Activated T-cell treated with anti-CD3 and anti-CD28 coated beads, Interleukin-2, amount 50 U/mL, for 1 hour (primary cell): ENCODE measurements around the gene EFCAB6.

Experiments used
- DNase-seq: peaks from one replicate; pipeline ENCODE4 v3.0.0-alpha.2; 2020

EFCAB6 gene

GRCh38 chr22:43569111-43569510, 243.0 kb downstream of the EFCAB6 start:
- DNase-seq: no peak

- DNase-seq: no peak
Measured at GRCh38 chr22:43567691-43568324, 244.3 kb downstream of the EFCAB6 start.

- no peak for DNase-seq
Measured at GRCh38 chr22:43566561-43567332, 245.4 kb downstream of the EFCAB6 start.

DNA sequence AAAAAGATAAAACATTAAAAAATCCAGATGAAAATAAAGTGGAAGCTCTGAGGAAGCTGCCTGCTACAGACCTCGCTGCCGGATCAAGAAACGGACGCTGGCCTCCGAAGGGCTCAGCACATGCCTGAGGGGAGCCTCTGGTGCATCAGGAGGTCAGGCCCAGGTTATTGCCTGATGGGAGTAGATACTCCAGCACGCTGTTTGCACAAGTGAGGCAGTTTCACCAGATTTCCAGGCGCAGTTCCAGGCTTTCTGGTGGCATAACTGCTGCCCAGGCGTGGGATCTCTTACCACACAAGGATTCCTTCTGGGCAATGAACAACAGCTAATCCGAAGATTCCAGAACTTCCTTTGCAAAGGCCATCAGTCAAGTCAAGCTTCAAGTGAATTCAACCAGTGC, 246.1 kb downstream of the EFCAB6 start:
- no peak for DNase-seq

DNA sequence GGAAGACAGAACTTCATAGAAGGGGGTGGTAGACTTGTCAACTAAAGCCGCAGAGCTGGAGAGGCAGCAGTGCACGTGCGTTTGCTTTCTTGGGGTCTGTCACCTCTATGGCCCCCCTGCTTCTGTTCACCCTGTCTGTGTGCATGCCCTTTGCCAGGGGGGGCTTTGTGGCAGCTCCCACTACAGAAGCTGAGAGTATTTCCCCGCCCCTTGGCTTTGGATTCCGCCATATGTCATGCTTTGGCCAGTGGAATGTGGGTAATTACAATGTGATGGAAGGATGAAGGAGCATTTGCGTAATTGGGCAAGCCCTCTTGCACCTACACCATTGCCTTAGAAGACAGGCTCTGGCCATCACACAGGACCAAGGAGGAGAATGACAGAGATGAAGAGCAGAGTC, 247.2 kb downstream of the EFCAB6 start:
- no peak for DNase-seq

DNA sequence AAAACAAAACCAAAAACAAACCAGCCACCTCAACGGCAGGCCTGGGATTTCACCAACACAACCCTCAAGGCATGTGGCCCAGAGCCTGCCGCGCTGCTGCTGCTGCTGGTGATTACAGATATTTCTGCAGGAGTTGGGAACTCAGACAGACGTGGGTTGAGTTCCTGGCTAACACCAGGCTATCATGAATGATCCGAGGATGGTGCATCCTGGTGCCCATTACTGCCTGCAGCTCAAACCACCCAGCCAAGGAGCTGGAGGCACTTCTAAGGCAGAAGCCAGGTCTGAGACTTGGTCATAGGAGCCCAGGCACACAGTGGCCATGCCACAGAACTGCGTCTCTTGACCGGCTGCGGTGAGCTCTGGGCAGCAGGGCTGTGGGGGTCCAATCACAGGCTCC, 248.5 kb downstream of the EFCAB6 start:
- DNase-seq: no peak

DNA sequence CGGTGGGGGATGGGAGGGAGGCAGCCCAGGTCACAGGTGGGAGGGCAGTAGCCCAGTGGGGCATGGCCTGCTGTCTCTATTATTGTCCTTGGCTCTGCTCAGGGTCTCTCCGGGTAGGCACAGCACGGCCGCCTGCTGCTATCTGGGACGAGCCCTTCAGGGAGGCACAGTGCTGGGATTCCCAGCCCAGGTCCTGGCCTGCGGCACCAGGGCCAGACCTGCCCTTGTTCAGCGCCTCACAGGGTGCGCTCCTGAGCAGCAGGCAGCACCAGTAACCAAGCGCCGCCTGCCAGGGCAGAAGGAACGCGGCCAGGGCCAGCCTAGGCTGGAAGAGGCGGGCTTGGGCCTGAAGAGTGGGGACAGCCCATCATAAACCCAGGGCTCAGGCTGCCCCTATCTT, 249.3 kb downstream of the EFCAB6 start:
- DNase-seq: no peak

DNA sequence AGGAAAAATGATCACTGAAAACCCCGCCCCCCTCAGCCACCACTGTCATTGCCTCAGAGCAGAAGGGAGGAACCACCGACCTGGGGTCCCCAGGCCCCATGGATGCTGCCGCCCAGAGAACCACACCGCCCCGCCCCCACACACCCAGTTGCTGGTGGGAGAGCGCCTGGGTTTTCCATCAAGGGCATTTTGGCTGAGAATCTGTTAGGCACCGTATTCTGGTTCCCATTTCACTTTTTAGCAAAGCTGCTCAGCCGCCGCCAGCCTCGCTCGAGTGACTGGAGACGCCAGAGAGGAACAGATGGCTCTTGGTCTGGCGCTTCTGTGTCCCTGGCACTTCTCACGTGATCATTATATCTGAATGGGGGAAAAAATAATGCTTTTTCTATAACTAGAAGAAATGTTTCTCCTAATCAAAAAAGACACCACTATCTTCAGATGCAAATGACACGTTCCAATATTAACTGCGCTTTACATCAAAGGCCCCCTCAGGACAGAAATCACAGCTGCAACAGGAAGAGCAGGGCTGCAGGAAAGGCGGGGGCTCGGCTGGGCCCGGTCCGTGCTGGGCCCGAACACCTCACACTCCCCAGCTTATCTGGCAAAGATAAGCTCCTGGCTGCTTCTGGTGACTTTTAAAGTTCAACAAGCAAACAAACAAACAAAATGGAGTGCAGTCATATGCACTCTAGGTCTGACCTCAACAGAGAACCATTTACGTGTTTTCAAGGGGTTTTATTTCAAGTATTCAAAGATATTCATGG, 250.5 kb downstream of the EFCAB6 start:
- DNase-seq: no peak

DNA sequence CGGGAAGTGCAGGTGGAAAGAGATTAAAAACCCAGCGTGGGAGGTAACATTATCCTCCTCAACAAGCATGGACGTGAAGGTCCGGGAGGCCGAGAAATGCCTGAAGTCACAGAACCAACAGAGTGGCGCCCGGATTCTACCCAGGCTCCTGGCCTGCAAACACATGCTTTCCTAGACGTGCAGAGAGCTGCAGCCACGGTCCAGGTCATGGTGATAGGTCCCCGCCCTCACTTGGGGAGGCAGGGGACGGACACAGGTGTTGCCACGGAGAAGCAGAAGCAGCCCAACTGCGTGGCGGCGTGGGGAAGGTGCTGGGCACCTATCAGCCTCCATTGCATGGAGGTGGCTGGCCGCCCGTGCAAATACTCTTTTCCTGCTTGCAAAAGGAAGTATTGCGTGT, 251.5 kb downstream of the EFCAB6 start:
- no peak for DNase-seq

DNA sequence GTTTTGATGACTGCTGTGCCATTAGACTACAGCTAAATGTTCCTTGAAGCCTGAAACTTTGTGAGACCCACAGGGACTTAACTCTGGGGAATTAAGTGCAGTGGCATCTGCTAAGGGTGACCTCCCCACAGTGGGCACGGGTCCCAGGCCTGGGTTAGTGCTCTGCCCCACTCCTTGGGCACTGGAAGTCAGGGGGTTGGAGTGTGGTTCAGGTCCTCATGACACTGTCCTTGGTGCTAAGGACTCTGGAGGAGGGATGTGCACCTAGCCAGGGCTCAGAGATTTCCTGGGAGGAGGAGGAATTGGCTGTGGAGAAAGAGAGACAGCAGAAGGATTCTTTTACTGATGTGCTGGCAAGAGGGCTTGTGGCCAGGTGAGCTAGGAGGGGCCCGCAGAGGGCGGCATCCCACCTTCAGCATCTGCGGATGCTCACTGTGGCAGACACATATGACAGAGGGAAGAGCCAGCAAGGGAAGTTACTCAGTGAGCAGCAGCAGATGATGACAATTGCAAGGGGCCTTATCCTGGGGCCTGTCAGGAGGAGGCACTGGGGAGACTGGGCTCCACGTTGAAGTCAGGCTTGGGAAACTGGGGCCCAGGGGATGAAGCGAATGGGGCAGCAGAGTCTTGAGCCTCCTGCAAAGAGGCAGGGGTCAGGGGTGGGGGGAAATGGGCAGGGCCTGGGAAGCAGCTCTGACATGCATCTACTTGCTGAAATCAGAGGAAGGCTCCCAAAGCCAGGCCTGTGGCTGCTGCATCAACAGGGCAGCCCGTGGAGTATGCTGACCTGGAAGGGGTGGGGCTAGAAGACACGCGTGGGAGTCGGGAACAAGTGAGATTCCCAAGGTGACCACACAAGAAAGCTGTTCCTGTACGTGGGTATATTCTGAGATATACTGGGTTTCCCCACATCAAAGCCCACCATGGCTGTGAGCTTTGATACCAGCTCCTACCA, 256.3 kb downstream of the EFCAB6 start:
- no peak for DNase-seq

DNA sequence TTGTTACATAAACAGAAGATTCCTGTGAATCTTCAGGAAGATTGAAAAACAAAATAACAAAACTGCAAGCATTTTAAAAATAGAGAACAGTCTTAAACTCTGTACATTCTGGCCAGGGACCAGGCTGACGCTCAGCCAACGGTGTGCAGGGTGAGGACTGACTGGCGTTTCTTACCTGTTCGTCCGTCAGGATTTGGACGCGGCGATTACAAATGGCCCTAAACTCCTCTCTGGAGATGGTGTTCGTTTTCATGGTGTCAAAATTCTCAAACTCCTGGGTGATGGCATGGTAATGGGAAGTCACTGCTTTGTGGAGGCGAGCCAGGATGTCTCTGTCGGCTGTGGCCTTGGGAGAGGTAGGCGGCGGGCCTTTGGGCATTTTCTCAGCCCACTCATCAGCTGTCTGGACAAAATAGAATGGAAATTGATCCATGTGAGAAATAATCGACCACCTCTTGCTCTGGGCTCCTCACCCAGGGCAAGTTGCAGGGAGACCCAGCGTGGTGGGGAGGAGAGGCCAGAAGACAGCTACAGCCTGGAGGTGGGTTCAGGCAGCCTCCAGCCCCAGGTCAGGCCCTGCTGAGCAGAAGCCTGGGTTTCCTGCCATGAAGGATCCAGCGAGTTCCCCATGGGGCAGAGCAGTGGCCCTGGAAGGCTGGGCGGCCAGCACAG, 257.3 kb downstream of the EFCAB6 start:
- DNase-seq: no peak

DNA sequence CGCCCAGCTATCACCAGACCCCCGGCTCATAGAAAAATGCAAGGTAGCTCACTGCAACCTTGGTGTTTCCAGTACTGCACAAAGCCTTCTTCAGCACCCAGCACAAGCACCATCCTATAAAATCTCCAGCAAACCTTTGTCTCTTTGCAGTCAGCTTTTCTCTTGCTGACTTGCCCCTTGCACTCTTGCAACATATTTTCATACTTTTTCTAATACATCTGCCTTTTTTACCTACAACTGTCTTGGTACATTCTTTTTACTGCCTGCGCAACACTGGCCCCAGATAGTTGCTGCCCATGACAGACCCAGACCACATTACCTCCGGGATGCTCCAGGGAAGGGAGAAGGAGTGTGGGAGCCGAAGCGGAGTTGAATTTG, 257.9 kb downstream of the EFCAB6 start:
- DNase-seq: no peak

DNA sequence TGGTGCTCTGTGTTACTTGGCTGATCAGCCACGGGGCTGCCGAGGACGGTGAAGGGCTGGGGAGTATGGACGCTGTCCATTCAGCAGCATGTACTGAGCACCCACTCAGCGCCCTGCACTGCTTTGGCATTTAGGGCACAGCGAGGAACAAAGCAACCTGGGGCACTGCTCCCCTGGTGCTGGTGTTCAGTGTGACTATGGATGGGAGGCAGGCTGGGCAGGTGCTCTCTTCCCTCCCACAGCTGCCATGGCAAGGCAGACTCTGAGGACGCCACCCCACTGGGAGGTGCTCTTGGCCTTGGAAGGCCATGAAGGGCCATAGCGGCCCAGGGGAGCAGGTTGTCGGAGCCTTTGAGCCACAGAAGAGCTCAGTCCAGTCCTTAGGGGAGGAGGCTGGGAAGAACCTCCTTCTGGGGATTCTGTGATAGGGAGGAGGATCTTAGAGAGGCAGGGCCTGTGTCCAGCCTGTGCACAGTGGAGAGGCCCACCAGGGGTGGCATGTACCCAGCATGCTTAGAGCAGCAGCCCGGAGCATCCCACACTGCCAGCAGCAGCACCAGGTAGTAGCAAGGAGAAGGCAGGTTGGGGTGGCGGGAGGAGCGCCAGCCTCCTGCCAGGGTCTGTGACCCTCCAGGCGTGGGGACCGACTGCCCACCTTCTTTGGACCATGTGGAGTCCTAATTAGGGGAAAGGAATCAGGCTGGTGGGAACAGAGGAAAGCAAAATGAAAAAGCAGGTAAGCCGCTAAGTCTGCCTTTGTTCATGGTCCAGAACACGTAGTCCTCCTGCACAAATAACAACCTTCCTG, 258.4 kb downstream of the EFCAB6 start:
- no peak for DNase-seq

DNA sequence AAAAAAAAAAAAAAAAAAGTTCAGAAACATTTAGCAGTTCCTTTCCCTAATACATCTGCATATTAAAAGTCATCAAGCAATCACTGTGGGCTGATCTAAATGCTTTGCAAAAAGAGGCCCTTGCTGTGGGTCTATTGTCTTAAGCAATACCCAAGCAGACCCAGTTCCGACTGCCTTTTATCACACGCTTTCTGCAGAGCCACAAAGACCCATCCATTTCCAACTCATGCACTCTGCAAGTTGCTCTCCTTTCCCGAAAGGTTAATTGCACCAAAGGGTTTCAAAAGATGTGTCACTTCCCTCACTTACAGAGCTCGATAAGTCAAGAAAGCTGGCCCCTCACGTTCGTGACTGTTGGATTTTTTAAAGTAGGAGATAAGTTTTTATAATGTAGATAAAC, 261.4 kb downstream of the EFCAB6 start:
- DNase-seq: no peak

DNA sequence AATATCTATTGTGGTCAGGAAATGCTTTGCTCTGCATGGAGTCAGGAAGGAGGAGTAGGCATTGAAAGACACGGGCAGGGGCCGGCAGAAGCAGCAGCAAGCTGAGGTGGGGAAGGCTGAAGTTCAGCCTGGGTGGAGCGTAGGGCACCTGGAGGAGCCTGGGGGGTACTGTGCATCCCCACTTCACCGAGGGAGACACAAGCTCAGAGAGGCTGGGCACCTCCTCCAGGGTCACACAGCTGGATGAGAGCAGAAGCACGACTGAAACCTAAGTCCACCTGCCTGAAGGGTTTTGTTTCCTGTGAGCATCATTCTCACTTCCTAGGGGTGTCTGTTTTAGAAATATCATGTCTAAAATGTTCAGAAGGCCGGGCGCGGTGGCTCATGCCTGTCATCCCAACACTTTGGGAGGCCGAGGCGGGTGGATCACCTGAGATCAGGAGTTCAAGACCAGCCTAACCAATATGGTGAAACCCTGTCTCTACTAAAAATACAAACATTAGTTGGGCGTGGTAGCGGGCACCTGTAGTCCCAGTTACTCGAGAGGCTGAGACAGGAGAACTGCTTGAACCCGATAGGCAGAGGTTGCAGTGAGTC, 262.0 kb downstream of the EFCAB6 start:
- DNase-seq: no peak

GRCh38 chr22:43546186-43546585, 265.9 kb downstream of the EFCAB6 start:
- no peak for DNase-seq

DNA sequence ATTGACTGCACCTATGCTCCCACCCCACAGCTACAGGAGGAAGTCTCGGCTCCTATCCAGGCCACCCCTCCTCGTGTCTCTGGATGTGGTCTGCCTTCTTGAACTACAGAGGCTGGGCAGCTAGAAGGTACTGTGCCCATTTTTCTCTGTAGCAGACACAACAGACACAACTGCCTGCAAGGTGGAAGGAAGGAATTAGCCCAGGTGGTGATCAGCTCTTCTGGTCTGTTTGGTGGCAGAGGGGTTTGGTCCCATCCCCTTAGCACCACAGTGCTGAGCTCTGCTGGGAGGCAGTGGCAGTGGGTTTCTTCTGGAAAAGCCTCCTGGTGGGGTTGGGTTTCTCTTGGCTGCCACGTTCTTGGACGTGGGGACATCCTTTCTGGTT, 267.8 kb downstream of the EFCAB6 start:
- no peak for DNase-seq

- DNase-seq: no peak
Measured at GRCh38 chr22:43543522-43544288, 268.4 kb downstream of the EFCAB6 start.

DNA sequence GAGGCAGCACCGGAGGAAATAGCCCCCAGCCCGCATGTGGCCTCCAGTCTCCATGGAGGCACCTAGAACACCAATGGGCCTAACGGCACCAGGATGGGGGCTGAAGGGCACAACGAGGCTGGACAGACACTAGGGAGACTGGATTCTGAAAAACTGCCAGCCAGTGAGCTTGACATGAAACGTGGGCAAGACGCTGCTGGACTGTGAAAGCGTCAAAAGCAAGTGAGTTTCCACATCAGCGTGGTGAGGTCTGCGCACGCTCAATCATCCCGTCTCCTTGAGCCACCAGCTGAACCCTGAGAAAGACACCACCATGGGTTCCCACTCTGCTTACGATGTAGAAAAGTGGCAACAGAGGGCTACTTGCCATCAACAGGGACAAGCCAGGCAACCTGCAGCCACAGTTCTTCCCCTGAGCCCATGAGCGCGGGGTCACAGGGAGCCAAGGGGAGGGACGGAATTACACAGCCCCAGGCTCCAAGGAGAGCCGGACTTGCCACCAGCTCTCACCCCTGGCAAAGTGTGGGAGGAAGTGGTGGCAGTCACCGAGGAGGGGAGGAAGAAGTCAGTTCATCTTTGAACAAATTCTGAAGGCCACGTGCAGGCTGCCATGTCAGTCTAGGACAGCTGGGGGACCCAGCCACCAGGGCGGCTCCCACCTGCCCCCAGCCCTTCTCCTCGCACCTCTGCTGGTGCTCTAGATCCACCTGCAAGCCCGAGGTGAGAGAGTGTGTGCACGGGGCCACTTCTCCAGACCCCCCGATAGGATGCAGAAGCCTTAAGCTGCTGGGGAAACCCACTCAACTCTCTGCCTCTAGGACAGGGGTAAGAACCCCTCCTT, 269.2 kb downstream of the EFCAB6 start:
- no peak for DNase-seq
